Measurements from ENCODE around the gene SPATA31D3.

- TF ChIP-seq, protein P1, sequence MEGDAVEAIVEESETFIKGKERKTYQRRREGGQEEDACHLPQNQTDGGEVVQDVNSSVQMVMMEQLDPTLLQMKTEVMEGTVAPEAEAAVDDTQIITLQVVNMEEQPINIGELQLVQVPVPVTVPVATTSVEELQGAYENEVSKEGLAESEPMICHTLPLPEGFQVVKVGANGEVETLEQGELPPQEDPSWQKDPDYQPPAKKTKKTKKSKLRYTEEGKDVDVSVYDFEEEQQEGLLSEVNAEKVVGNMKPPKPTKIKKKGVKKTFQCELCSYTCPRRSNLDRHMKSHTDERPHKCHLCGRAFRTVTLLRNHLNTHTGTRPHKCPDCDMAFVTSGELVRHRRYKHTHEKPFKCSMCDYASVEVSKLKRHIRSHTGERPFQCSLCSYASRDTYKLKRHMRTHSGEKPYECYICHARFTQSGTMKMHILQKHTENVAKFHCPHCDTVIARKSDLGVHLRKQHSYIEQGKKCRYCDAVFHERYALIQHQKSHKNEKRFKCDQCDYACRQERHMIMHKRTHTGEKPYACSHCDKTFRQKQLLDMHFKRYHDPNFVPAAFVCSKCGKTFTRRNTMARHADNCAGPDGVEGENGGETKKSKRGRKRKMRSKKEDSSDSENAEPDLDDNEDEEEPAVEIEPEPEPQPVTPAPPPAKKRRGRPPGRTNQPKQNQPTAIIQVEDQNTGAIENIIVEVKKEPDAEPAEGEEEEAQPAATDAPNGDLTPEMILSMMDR (IDR thresholded peaks at IDR 0.05), result no peak
- no peak for TF ChIP-seq POLR2A (IDR thresholded peaks at IDR 0.05)
These were observed 9.8 kb downstream of the SPATA31D3 start for GRCh38 chr9:81953096-81953495.

Measured in body of pancreas (tissue), 4 donors.